ENCODE results near the gene MAGOH. TPM values are rescaled to one million over a fixed set of nuclear protein-coding genes. Genes with fewer than 3 reads are reported as not detected.

The MAGOH gene
- total and polyA plus RNA-seq, 10 of the 15 experiments (the other 5 are each of a cell fraction or from before 2014, with no cell fraction given) = 62.6 to 261 (median 89.8) TPM

DNA sequence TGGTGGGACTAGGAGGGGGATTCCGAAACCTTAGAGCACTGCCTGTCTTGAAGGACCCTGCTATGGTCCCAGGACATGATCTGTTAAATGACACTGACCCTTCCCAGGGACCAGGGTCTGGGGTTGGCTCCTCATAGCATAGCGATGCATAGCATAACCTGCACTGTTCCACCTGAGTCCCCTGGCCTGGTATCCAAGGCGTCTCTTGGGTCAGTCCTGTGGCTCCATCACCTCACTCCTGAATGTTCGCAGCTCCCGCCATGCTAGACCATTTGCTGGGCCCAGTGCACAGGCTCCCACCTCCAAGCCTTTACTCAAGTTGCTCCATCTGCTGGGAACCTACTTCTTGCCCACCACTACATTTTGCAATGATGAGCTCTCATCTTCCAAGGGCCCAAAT lies 39.0 kb upstream of the MAGOH start (continued):
- TF ChIP-seq, protein P1, sequence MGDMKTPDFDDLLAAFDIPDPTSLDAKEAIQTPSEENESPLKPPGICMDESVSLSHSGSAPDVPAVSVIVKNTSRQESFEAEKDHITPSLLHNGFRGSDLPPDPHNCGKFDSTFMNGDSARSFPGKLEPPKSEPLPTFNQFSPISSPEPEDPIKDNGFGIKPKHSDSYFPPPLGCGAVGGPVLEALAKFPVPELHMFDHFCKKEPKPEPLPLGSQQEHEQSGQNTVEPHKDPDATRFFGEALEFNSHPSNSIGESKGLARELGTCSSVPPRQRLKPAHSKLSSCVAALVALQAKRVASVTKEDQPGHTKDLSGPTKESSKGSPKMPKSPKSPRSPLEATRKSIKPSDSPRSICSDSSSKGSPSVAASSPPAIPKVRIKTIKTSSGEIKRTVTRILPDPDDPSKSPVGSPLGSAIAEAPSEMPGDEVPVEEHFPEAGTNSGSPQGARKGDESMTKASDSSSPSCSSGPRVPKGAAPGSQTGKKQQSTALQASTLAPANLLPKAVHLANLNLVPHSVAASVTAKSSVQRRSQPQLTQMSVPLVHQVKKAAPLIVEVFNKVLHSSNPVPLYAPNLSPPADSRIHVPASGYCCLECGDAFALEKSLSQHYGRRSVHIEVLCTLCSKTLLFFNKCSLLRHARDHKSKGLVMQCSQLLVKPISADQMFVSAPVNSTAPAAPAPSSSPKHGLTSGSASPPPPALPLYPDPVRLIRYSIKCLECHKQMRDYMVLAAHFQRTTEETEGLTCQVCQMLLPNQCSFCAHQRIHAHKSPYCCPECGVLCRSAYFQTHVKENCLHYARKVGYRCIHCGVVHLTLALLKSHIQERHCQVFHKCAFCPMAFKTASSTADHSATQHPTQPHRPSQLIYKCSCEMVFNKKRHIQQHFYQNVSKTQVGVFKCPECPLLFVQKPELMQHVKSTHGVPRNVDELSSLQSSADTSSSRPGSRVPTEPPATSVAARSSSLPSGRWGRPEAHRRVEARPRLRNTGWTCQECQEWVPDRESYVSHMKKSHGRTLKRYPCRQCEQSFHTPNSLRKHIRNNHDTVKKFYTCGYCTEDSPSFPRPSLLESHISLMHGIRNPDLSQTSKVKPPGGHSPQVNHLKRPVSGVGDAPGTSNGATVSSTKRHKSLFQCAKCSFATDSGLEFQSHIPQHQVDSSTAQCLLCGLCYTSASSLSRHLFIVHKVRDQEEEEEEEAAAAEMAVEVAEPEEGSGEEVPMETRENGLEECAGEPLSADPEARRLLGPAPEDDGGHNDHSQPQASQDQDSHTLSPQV (IDR thresholded peaks at IDR 0.05) = no peak
- TF ChIP-seq CHD1 (IDR thresholded peaks at IDR 0.05; ENCODE audit: low read depth, low read length) (no peak), SRF (IDR thresholded peaks at IDR 0.05; ENCODE audit: low read depth in 2 of 2, low read length in 2 of 2) (no peak), FOS (IDR thresholded peaks at IDR 0.05; ENCODE audit: borderline replicate concordance, extremely low read depth, insufficient read length) (no peak), FOXK2 (IDR thresholded peaks at IDR 0.05) (no peak), ATF7 (IDR thresholded peaks at IDR 0.05; ENCODE audit: low read depth) (no peak)
- TF ChIP-seq, protein P2, sequence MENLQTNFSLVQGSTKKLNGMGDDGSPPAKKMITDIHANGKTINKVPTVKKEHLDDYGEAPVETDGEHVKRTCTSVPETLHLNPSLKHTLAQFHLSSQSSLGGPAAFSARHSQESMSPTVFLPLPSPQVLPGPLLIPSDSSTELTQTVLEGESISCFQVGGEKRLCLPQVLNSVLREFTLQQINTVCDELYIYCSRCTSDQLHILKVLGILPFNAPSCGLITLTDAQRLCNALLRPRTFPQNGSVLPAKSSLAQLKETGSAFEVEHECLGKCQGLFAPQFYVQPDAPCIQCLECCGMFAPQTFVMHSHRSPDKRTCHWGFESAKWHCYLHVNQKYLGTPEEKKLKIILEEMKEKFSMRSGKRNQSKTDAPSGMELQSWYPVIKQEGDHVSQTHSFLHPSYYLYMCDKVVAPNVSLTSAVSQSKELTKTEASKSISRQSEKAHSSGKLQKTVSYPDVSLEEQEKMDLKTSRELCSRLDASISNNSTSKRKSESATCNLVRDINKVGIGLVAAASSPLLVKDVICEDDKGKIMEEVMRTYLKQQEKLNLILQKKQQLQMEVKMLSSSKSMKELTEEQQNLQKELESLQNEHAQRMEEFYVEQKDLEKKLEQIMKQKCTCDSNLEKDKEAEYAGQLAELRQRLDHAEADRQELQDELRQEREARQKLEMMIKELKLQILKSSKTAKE (IDR thresholded peaks at IDR 0.05; ENCODE audit: low read depth, poor library complexity, severe bottlenecking) = no peak

Measured in GM12878 (cell line).